Adrenal gland (tissue), 12 donors: ENCODE data around the gene MRPL36. TPM values are rescaled to one million over a fixed set of nuclear protein-coding genes. Genes with fewer than 3 reads are reported as not detected.

ENCODE experiments used
- DNase-seq, 7 donors: peaks; one replicate each; pipeline ENCODE4 v3.0.0-alpha.2; 2019 to 2020
- H3K27ac ChIP-seq, 5 donors: fragments of 200-600 bp; sonication (generic) in 4 of 5; 1 replicate in 3 of 5; 2 replicates in 2 of 5; pipeline versions ENCODE4 v1.5.1 to v1.8.0; 2016 to 2020; ENCODE audit warnings: mild to moderate bottlenecking in 1 of 5
- H3K27me3 ChIP-seq: fragments of 200-600 bp; 2 replicates; pipeline ENCODE4 v1.8.0; 2021
- H3K36me3 ChIP-seq, 2 donors: fragments of 200-600 bp; replicated peaks in 1 of 2; 1 replicate in 1 of 2; 2 replicates in 1 of 2; pipeline versions ENCODE4 v1.5.1 to v1.8.0; 2018 to 2022
- H3K4me1 ChIP-seq, 2 donors: fragments of 200-600 bp; replicated peaks in 1 of 2; 1 replicate in 1 of 2; 2 replicates in 1 of 2; pipeline versions ENCODE4 v1.5.1 to v1.8.0; 2018 to 2021
- H3K4me3 ChIP-seq, 4 donors: fragments of 200-600 bp; sonication (generic) in 3 of 4; one replicate each; pipeline ENCODE4 v1.5.1; 2016 to 2018
- H3K9me3 ChIP-seq, 3 donors: fragments of 200-600 bp; sonication (generic) in 1 of 3; replicated peaks in 1 of 3; 1 replicate in 2 of 3; 2 replicates in 1 of 3; pipeline versions ENCODE4 v1.5.1 to v1.8.0; 2016 to 2021
- POLR2A ChIP-seq, 2 donors: fragments of 450-650 bp; IDR thresholded peaks; one replicate each; pipeline ENCODE4 v1.6.1; 2017; ENCODE audit warnings: antibody characterized with exemption in 2 of 2, mild to moderate bottlenecking in 2 of 2, moderate library complexity in 1 of 2
- WGBS, 4 donors: extraction: QIAGEN DNeasy Blood & Tissue Kit in 2 of 4; methylation state at CpG; one replicate each; pipeline versions ENCODE4 v1.1.5 to v1.1.7; 2013 to 2017; 5-methylcytosine and 5-hydroxymethylcytosine counted together
- intact Hi-C, 2 donors: fragments of 100-400 bp; cut with DNase I; formaldehyde crosslinking; loops; one replicate each; pipeline versions ENCODE4 v1.14.1 to v1.15.0; 2022 to 2023
- polyA plus RNA-seq, 3 donors: library from polyadenylated mRNA; stranded (reverse); fragments of 200-250 nt in 2 of 3; fragments of 350-450 nt in 1 of 3; fragmentation: Illumina TruSeq in 1 of 3; extraction: RNeasy Lipid Tissue Mini Kit (QIAGEN cat#74804) in 1 of 3; gene quantifications; one replicate each; pipeline ENCODE4 v1.2.3, GENCODE V29; 2013 to 2014
- total RNA-seq, 9 donors: library from RNA; depleted of rRNA in 4 of 9; stranded (reverse); fragments of >200 nt in 4 of 9; fragments of 120-200 nt in 1 of 9; fragmentation: NEBNext Ultra II Directional in 1 of 9; extraction: Animal tissue kit (Norgen Biotek cat#: 25700) in 1 of 9; gene quantifications; one replicate each; pipeline versions ENCODE4 v1.1.0 to v1.2.4, GENCODE V29; 2013 to 2023
- TF ChIP-seq, protein P1 (sequence below), 6 experiments: fragments of 450-650 bp in 4 of 6; fragments of 200-600 bp in 2 of 6; sonication (generic) in 1 of 6; IDR thresholded peaks; 1 replicate in 5 of 6; 2 replicates in 1 of 6; pipeline versions ENCODE4 v1.5.1 to v1.8.0; 2016 to 2021; ENCODE audit warnings: antibody characterized with exemption in 6 of 6, mild to moderate bottlenecking in 2 of 6, moderate library complexity in 1 of 6
- donor health status: healthy with polysubstance abuse.
- donor health status: Bipolar disorder and iron deficiency.
- donor health status: DM: yes; HTN: yes; CAD: no.
- donor health status: DM: no; HTN: no; CAD: no.
- donor health status: DM: no; HTN: no; CAD: no.
- donor health status: DM: yes; HTN: yes; CAD: no.

MRPL36 gene
- total and polyA plus RNA-seq, 12 donors = 23.3 to 97.4 (median 61.3) TPM

DNA sequence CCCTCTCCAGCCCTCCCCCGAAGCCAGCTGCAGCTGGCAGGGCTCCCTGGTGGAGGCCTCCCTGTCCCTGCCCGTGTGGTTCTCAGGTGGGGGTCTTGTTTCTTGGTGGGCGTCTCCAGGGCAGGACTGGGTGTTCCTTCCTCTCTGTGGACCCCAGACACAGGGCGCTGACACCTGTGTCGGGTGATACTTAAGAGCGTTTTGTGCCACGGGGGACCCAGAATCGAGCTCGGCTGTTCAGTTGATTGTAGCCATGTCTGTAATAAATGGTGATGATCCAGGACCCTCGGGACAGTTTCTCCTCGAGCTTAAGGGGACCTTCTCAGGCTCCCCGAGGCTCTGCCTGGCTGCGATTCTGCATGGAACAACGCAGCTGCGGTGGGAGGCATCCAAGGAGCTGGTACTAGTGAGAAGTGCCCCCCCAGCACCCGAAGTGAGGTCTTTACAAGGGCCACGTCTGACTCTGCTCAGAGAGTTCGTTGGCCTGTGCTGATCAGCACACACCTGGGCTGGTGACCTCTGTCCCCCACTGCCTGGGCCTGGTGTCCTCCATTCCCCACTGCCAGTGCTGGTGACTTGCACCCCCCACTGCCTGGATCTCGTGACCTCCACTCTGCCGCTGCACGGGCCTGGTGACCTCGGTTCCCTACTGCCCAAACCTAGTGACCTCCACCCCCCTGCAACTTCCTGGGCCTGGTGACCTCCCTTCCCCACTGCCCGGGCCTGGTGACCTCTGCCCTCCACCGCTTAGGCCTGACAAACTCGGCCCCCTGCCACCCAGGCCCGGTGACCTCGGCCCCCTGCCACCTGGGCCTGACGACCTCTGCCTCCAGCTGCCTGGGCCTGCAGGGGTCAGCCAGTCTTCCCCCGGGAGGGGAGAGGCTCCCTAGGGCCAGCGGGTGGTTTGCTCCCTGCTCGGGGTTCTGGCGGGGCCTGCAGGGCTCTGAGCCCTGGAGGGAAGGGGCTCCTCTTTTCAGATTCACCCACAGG, 37.5 kb upstream of the MRPL36 start:
- no peak overlapping the region for H3K4me3 ChIP-seq
- H3K27ac ChIP-seq = no peak overlapping the region
- intact Hi-C loops = no loop called here
- DNase-seq = no peak
- no peaks in the 10 kb centered on the region for H3K27me3 ChIP-seq
- no peaks in the 10 kb centered on the region for H3K36me3 ChIP-seq
- H3K9me3 ChIP-seq = no peaks in the 10 kb centered on the region
- TF ChIP-seq, protein P1, sequence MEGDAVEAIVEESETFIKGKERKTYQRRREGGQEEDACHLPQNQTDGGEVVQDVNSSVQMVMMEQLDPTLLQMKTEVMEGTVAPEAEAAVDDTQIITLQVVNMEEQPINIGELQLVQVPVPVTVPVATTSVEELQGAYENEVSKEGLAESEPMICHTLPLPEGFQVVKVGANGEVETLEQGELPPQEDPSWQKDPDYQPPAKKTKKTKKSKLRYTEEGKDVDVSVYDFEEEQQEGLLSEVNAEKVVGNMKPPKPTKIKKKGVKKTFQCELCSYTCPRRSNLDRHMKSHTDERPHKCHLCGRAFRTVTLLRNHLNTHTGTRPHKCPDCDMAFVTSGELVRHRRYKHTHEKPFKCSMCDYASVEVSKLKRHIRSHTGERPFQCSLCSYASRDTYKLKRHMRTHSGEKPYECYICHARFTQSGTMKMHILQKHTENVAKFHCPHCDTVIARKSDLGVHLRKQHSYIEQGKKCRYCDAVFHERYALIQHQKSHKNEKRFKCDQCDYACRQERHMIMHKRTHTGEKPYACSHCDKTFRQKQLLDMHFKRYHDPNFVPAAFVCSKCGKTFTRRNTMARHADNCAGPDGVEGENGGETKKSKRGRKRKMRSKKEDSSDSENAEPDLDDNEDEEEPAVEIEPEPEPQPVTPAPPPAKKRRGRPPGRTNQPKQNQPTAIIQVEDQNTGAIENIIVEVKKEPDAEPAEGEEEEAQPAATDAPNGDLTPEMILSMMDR (IDR thresholded peaks at IDR 0.05) = no peak
- no peak for TF ChIP-seq POLR2A (IDR thresholded peaks at IDR 0.05)
- WGBS, 4 donors = 74 to 82% (median 79%) methylated on average over 18 to 32 of the region's 32 CpGs
- peaks cover 0 to 4% of the 10 kb centered on the region in 2 donors for H3K4me1 ChIP-seq

DNA sequence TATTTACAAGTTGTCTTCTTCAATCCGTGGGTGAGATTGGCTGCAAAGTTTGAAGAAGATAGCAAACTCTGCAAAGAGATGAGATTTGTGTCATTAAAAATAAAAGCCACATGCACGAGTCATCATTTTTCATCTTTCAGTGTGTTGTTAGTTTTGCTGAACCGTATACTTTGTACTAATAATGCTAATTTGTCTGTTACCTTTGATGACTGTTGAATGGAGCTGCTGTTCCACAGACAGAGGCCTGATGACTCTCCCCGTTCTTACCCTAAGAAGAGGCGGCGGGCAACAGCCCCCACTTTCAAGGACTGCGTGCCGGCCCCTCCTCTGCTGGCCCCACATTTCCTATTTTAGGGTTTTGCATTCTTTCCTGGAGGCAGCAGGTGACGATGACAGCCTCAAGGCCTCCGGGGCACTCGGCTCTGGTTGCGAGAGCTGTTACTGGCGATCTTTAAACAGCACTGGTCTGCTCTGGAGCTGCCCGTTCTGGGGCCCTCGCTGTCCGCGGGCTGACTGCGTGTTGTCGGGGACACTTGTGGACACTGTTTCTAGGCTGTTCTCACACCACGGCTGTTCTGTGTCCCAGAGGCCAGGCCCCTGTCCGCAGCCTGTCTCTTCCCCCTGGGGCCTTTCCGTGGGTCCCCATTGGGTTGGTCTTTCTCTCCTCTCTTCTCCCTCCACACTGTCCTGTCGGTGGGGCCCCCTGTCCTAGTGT, 36.7 kb upstream of the MRPL36 start:
- 45 to 53% (median 49%) methylated on average over 23 of the region's 23 CpGs for WGBS, 4 donors
- Histone ChIP-seq H3K4me1 (peaks cover 0 to 4% of the 10 kb centered on the region in 2 donors), H3K27ac (no peak overlapping the region), H3K27me3 (no peaks in the 10 kb centered on the region), H3K4me3 (no peak overlapping the region), H3K36me3 (no peaks in the 10 kb centered on the region), H3K9me3 (no peaks in the 10 kb centered on the region)
- TF ChIP-seq POLR2A (IDR thresholded peaks at IDR 0.05) = no peak
- TF ChIP-seq, protein P1 (IDR thresholded peaks at IDR 0.05) = no peak
- intact Hi-C loops = no loop called here
- DNase-seq = peak in 5 of 7 donors; percentile 31 to 60 (median 52)

DNA sequence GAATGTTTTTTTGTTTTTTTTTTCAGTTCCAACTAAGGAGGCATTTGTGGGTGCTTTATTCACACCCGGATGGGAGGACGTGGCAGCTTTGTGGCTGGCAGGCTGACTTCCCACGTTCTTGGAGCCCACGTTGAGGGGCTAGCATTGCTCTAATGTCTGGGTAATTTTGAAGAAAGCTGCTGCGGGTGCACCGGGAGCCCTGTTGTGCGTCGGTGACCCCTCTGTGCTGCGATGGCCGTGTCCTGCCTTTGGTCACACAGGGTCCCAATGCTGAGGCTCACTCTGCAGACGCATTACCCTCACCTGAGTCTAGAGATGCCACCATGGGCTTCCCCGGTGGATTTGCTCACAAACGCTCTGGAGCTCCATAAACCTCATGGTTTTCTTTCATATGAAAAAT, 35.8 kb upstream of the MRPL36 start:
- Histone ChIP-seq H3K27me3 (no peaks in the 10 kb centered on the region), H3K4me3 (no peak overlapping the region), H3K27ac (no peak overlapping the region), H3K36me3 (no peaks in the 10 kb centered on the region), H3K4me1 (peaks cover 0 to 4% of the 10 kb centered on the region in 2 donors), H3K9me3 (no peaks in the 10 kb centered on the region)
- DNase-seq = no peak
- intact Hi-C loops = no loop called here
- 85 to 89% (median 85%) methylated on average over 12 to 13 of the region's 13 CpGs for WGBS, 4 donors
- no peak for TF ChIP-seq POLR2A (IDR thresholded peaks at IDR 0.05)
- TF ChIP-seq, protein P1 (IDR thresholded peaks at IDR 0.05) = no peak

DNA sequence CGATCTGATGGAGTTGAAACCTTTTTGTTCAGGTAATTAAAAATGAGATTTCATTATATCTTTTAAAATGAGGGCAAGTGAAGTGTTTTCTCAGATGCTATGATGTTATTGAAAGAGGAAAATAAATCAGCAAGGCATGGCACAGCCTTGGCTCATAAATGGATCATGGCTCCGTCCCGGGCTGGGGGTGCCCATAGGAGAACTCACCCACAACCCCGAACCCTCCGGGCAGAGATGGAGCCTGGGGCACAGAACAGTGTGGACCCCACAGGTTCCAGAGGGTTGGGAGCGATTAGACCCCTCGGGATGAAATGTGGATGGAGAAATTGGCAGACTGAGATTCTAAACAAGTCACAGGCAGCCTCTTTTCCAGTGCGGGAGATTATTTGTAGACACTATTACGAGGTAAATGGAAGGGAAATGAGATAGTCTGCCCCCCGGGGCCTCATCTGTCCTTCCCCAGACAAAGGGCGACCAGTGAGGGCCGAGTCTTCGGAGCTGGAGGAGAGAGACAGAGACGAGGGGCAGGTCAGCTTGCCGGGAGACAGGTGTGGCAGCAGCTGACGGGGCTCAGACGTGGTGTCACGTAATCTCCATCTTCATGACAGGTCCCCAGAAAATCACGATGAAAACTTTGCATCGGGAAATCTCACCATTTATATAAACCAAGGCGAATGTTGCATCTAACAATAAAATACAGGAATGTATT, 35.2 kb upstream of the MRPL36 start:
- intact Hi-C loops = no loop called here
- 65 to 75% (median 72%) methylated on average over 21 of the region's 21 CpGs for WGBS, 4 donors
- no peak for DNase-seq

More for the DNA sequence above, 35.2 kb upstream of the MRPL36 start:
- H3K4me1 ChIP-seq = peaks cover 0 to 4% of the 10 kb centered on the region in 2 donors
- H3K9me3 ChIP-seq = no peaks in the 10 kb centered on the region
- no peaks in the 10 kb centered on the region for H3K36me3 ChIP-seq
- no peaks in the 10 kb centered on the region for H3K27me3 ChIP-seq
- no peak overlapping the region for H3K4me3 ChIP-seq
- TF ChIP-seq, protein P1 (IDR thresholded peaks at IDR 0.05) = no peak
- TF ChIP-seq POLR2A (IDR thresholded peaks at IDR 0.05) = no peak
- H3K27ac ChIP-seq = no peak overlapping the region
